H1 (cell line): Measurements from ENCODE around the gene FOXO1. TPM values are rescaled to one million over a fixed set of nuclear protein-coding genes. Genes with fewer than 3 reads are reported as not detected.

ENCODE experiments used
- BCL11A ChIP-seq, 2 experiments: IDR thresholded peaks; one replicate each; pipeline ENCODE4 v1.6.1; 2011; ENCODE audit warnings: low read depth in 2 of 2, low read length in 2 of 2, mild to moderate bottlenecking in 2 of 2
- CHD7 ChIP-seq: fragments of 300-600 bp; sonication (generic); IDR thresholded peaks from 2 replicates; pipeline ENCODE4 v1.7.1; 2012; ENCODE audit warnings: low read length, moderate library complexity, mild to moderate bottlenecking, inconsistent platforms; ENCODE audit not compliant: insufficient replicate concordance
- CREB1 ChIP-seq: IDR thresholded peaks from 2 replicates; pipeline ENCODE4 v1.6.1; 2012; ENCODE audit warnings: inconsistent platforms
- FOSL1 ChIP-seq: IDR thresholded peaks from 2 replicates; pipeline ENCODE4 v1.6.1; 2011; ENCODE audit warnings: mild to moderate bottlenecking, low read depth, low read length, moderate library complexity; ENCODE audit not compliant: insufficient read depth
- GTF2F1 ChIP-seq: IDR thresholded peaks from 2 replicates; pipeline ENCODE4 v1.6.1; 2012; ENCODE audit warnings: low read depth, low read length, improper control_type of control experiment, borderline replicate concordance
- HDAC6 ChIP-seq: IDR thresholded peaks from one replicate; pipeline ENCODE4 v1.7.1; 2012; ENCODE audit warnings: low read depth, mild to moderate bottlenecking, inconsistent platforms, low read length, moderate library complexity
- KDM4A ChIP-seq: IDR thresholded peaks from one replicate; pipeline ENCODE4 v1.7.1; 2012; ENCODE audit warnings: low read depth, mild to moderate bottlenecking, moderate library complexity, low read length, inconsistent platforms; ENCODE audit not compliant: severe bottlenecking
- NANOG ChIP-seq: IDR thresholded peaks from 2 replicates; pipeline ENCODE4 v1.6.1; 2011; ENCODE audit warnings: low read length, low read depth, mild to moderate bottlenecking, inconsistent platforms; ENCODE audit not compliant: insufficient read depth, poor library complexity, severe bottlenecking
- PHF8 ChIP-seq: fragments of 200-600 bp; sonication (generic); conservative IDR thresholded peaks from 2 replicates; pipeline ENCODE4 v1.7.1; 2012; ENCODE audit warnings: low read depth, mild to moderate bottlenecking, inconsistent platforms, low read length, moderate library complexity
- RXRA ChIP-seq: IDR thresholded peaks from 2 replicates; pipeline ENCODE4 v1.6.1; 2011; ENCODE audit warnings: low read depth, mild to moderate bottlenecking, low read length, moderate library complexity; ENCODE audit not compliant: insufficient read depth
- polyA plus RNA-seq, 7 experiments: library from polyadenylated mRNA; depleted of rRNA in 3 of 7; stranded (reverse) in 5 of 7; unstranded in 2 of 7; fragments of >200 nt in 5 of 7; fragments of 200-250 nt in 2 of 7; gene quantifications; 1 replicate in 5 of 7; 2 replicates in 1 of 7; 4 replicates in 1 of 7; pipeline versions ENCODE4 v1.2.1 to v1.2.3, GENCODE V29; 2011 to 2013; ENCODE audit warnings: missing spikeins in 2 of 7, mixed read lengths in 2 of 7
- total RNA-seq: library from RNA; stranded (reverse); fragmentation: NEBNext Ultra II Directional; extraction: Animal tissue kit (Norgen Biotek cat#: 25700); gene quantifications from 2 replicates; pipeline ENCODE4 v1.2.1, GENCODE V29; 2021

Gene FOXO1
- total and polyA plus RNA-seq, 2 of the 8 experiments (the other 6 are each of a cell fraction or from before 2014, with no cell fraction given): 35.3 to 56.9 TPM

DNA sequence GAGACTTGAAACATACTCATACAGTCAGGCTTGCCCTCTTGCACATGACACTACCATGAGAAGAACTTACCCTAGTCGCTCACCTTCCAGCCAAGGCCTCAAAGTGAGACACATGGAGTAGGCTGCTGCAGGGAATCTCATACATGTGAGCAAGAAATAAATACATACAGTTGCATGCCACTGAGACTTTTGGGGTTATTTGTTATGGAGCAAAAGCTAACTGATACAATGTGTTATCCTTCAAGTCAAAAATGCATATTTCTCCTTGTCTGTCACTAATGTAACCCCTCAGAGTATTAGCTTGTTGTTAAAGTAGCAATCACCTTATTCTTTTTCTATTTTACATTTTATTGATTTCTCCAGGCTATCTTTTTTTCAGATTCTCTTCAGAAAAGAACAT lies 58.1 kb downstream of the FOXO1 start (continued):
- TF ChIP-seq CHD7: no peak
- TF ChIP-seq PHF8: no peak
- no peak for TF ChIP-seq CREB1
- TF ChIP-seq RXRA: no peak
- TF ChIP-seq NANOG: no peak
- TF ChIP-seq KDM4A: no peak
- TF ChIP-seq BCL11A (IDR thresholded peaks at IDR 0.05; ENCODE audit: low read depth in 2 of 2, low read length in 2 of 2): no peak
- TF ChIP-seq FOSL1: no peak
- no peak for TF ChIP-seq GTF2F1
- TF ChIP-seq HDAC6: no peak
